COLO668 (cell line): ENCODE results near the gene PROM2.

Source experiments
- DNase-seq: peaks from one replicate; lab custom pipeline; 2025; ENCODE audit not compliant: unreplicated experiment; lab: John Stamatoyannopoulos, UW

The PROM2 gene

DNA sequence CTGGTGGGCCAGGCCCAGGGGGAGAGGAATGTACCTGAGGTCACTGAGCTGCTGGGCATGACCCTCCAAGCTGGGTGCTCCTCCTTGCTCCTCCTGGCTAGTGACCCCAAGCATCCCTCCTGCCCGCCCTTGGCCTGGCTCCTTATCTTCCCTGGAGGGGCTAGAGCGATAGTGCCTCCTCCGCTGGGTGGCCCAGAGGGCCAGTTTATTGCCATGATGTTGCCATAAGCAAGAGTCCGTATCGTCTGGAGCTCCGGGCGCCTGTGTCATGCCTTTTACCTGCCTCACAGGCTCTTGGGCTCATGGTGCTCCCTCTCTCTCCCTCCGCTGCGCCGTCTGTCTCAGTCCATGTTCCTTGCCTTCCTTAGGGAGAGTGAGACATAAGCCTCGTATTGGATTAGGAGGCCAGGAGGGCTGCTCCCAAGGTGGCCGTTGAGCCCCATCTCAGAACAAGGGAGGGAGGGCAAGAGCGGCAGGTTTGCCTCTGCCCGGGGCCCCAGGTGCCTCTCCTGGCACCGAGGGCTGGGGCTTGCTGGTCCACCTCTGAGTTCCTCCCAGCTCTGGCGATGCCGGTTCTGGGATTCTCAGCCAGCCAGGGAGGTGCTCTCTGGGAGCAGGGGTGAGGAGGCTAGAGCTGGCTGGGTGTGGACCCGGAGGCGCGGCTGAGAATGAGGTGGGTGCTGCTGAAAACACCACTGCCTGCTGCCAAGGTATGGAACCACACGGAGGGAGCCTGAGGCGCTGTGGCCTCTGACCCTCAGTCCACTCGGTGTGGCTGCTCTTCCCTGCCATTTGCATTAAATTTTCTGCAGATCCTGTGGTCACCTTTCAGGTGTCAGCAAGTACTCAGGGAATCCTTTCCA, 45.5 kb downstream of the PROM2 start:
- DNase-seq = no peak

DNA sequence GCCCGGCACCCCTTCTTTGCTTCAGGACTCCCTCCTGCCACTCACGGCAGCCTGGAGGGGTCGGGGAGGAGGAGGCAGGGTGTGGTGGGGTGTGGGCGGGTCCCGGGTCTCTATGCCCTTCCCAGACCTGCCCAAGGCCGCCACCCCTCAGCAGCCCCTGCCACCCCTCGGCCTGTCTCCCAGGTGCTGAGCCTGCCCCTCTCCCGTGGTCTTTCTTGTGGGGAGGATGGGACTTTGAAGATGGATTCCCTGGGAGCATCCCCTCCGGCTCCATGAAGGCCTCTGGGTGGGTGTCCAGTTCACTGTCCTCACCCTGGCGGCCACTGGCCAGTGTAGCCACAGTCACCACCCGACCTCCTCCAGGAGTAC, 46.1 kb downstream of the PROM2 start:
- DNase-seq = no peak

DNA sequence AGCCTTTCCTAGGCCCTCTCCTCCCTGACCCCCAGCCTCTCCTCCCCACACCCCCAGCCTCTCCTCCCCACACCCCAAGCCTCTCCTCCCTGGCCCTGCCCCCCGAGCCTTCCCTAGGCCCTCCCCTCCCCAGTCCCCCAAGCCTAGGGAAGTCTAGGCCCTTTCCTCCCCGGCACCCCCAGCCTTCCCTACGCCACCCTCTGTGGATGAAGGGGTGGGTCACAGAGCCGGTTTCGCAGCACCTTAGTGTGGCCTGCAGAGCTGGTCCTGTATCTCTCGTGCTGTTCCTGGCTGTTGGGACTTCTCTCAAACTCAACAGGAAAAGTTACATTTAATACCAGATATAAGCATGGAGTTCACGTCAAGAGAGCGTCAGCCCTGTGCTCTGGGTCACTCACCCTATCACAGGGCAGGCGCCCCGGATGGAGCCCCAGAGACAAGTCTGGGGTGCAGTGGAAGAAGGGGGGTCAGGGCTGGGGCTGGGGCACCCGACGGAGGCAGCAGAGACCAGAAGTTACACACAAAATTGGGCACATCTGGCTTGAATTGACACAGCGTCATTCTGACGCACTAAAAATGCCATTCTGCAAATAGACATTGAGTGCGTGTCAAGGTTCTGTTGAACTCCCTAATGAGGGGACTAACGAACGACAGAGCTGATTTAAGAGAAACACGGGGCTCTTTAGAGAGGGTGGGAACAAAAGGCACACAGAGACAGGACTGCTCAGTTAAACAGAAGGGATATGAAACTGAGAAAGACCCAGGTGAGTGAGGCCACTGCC, 46.9 kb downstream of the PROM2 start:
- no peak for DNase-seq

DNA sequence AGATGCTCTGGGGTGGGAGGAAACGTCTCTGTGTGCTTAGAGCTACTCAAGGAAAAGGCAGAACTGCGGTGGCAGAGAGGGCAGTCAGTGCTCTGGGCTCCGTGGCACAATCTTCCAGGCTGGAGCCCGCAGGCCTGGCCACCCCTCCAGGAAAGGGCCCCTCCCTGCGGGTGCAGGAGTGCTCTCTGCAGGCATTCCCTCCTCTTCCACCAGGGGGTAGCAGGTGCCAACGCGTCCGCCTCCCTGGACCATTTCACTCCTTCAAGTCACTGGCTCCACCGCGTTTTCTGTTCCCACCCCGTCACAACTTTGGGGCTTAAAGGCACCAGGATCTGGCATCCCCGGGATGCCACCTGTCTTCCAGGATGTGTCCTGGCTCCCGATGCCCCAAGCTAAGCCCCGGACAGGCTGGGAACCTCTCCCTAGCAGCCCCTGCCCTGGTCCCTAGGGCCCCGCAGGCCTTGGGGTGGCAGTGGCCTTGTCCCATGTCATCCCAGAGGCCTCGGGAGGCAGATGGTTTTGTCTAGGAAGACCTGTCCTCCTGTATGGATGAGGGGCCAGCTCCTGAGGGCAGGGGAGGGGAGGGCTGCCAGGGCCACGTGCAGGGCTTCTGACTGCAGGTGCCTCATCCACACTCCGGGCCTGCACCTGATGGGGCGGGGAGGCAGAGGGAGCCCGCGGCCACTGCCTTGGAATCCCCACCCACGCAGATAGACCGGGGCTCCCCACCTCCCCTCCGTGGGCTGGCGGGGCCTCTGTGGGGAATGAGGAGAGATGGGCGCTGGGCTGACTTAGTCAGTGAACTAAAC, 49.3 kb downstream of the PROM2 start:
- peak; percentile 57 for DNase-seq

DNA sequence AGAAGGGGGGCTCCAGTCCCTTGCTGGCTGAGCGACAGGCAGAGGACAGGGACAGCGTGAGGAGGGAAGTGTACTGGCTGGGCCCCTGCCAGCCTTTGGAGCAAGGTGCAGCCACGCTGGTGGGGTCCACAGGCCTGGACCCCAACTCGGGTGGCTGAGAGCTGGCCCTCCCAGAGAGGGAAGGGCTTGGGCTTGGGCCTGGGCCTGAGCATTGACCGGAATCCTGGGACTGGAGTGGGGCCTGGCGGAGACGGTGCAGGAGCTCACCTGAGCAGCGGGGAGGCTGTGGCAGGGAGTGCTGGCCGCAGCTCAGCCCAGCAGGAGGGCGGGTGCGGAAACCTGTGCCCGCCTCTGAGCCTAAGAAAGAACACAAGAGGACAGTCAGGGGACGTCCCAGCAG, 50.8 kb downstream of the PROM2 start:
- no peak for DNase-seq

DNA sequence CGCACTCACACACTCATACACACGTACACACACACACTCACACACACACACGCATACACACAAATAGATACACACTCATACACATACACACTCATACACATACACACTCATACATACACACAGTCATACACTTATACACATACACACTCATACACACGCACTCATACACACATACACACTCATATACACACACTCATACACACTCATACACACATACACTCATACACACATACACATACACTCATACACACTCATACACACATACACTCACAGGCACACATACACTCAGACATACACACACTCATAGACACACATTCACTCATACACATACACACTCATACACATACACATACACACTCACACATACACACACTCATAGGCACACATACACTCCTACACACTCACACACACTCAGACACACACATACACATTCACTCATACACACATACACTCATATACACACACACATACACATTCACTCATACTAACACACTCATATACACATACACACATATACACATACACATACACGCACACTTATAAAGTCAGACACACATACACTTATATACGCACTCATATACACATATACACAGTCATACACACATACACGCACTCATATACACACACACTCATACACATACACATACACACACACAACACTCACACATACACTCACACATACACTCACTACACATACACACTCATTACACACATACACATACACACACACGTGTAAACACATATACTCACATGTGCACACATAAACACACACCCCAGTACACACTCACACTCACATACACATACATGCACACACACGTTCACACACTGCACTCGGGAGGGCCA, 51.6 kb downstream of the PROM2 start:
- no peak for DNase-seq

DNA sequence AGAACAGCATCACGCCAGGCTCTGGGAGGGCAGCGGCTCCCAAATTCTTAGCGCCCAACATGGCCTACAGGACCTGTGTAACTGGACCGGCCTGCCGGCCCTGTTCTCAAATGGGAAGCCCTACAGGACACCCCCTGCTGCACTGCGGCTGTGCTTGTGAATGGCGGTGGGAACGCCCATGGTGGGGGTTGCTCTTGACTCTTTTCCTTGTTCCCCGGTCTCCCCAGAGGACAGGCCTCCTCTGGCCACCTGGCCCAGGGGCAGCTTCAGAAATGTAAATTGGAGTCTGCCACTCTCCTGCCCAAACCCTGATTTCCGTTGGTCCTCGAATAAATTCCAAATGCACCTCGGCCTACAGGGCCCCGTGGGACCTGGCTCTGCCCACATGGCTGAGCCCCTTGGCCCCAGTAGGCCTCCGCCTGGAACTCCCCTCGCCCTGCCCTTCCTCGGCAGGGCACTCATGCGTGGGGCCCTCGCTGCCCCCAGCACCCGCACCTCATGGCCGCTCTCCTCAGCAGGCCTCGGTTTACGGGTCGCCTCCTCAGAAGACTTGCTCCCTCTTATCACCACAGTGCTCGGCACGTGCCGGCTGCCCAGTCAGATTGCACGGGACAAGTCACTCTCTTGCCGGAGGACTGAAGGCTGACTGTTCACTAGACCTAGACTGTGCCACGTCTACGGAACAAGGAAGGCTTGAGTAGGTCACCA, 52.3 kb downstream of the PROM2 start:
- no peak for DNase-seq

DNA sequence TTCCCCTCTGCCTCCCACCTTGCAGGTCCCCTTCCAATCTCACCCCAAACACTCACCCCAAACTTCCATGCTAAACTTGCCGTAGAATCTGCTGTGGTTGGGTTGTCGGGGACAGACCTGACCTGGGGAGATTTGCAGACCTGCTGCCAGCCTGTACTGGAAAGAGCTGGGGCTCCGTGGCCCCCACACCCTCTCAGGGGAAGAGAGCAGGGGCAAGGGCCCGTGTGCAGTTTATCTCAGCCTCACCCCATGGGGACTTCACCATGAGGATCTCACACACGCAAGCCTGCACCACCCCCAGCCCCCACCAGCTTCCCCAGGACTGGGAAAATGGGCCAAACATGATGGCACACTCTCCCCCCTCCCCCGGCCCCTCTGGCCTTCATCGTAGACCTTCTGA, 53.6 kb downstream of the PROM2 start:
- DNase-seq = no peak

DNA sequence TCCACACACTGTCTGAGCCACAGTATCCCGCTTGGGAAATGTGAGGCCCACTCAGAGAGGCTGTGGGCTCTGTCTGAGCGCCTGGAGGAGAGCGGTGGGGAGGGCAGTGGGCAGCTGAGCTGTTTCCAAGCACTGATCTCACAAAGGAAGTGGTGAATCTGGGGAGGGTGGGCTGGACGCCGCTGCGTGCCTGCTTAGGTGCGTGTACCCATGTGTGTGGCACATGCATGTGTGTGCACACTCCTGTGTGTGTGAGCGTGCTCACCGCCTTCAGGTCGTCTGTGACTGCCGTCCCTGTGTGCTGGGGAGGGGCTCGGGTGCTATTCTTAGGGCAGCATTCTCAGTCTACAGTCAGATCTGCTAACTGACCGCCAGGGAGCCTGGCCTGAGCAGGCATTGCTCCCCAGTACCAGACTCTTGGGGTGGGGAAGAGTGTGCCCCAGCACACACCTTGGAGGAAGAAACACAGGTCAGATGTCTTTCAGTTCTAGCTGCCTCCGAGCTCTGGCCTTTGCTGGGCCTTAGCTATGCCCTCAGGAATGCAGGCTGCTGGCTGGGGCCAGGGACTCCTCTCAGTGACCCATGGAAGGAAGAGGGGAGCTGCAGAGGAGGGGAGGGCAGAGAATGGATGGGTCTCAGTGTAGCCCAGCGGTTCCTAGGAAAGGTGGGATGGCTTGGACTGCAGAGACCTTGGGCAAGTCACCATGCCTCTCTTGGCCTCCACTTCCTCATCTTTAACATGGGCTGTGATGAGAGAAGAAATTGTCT, 54.3 kb downstream of the PROM2 start:
- no peak for DNase-seq

DNA sequence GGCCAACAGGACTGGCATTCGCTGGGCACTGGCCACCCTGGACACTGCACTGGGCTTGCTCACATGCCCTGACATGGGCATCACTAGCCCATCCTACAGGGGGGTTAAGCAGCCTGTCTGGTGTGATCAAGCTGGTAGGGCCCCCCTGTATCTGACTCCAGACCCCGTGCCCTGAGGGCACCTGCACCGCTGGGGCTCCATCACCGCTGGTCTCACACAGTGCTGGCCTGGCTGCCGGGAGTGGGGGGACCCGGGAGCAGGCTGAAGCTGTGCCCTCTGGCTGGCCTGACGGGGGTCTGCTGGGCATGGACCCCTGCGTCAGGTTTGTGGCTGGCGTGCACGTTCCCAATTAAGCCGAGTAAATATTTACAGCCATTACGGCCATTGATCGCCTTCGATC, 55.2 kb downstream of the PROM2 start:
- DNase-seq = no peak

DNA sequence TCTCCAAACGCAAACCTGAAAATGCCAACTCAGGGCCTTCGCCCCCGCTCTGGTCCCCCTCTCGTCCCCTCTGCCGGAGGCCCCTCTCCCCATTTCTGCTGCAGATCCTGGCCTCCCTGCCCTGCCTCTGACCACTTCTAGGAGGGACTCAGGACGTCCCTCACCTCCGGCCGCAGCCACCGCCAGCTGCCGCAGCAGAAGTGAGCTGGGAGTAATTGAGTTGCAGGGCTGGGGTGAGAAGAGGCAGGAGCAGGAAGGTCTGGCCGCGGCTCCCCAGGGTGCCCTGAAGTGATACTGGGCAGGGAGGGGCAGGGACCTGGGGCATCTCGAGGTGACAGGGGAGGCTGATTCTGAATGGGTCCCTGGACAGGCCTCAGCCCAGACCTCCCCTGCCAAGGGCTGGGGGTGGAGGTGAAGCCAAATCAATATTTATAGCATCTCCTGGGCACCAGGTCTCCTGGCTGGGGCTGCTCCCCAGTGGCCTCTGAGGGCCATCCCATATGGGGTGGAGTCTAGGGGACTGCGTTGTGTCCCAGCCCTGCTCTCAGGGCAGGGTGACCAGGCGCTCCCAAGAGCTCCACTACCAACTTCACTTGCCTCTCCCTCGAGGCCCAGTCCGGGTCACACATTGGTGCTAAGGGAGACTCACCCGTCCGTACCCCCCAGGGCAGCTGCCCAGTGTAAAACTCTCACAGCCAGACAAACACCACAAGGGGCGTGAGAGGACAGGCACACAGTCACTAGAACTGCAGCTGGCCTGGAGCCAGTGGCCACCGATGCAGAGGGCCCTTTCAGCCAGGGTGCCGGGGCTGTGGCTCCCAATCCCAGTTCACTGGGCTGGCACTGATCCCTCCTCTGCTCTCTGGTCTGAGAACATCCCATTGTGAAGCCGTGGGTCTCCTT, 55.9 kb downstream of the PROM2 start:
- no peak for DNase-seq

DNA sequence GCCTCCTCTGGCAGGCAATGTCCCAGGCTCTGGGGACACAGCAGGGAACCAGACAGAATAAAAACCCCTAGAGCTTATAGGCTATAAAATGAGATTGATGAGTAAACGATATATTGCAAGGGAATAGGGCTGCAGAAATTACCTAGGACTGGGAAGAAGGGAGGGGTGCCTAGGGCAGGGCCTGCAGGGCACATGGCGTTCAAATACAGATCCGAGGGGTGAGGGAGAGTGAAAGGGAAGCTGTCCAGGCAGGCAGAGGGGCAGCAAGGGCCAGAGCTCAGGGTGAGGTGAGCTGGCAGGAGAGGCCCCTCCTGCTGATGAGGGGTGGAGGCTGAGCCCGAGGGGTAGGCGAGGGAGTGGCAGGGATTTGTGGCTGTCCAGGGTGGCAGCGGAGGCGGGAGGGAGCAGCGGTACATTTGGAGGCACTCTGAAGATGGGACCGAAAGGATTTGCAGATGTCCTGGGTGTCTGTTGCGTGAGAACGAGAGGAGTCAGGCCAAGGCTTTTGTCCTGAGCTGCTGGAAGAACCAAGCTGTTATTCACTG, 56.6 kb downstream of the PROM2 start:
- no peak for DNase-seq

DNA sequence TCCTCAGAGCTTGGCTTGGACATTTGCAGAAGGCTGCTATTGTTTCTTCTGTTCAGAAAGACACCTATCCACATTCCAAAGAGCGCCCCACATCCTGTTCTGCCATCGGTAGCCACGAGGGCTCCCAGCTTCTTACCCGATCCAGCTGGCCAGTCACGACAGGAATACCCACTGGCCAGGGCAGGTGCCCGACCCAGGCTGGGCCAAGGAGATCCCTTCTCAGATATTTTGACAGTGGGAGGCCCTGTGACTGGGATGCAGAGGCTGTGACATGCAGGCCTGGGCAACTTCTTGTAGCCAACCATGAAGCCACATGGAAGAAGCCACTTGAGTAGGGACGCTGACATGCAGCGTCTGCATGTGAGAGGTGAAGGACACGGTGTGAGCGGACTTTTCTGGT, 57.4 kb downstream of the PROM2 start:
- DNase-seq = no peak

DNA sequence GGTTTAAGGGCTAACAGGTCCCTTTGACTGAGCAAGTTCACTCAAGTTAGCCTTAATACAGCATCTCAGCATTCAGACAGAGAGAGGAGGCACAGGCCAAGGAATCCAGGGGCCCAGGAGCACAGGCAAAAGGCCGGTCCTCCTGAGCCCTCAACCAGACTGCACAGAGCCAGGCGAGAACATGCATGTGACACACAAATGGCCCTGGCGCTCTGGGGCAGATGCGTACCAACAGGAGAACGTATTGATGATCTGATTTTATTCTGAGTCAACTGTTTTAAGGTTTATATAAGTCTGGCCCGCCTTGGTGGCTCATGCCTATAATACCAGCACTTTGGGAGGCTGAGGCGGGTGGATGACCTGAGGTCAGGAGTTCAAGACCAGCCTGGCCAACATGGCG, 57.8 kb downstream of the PROM2 start:
- no peak for DNase-seq

DNA sequence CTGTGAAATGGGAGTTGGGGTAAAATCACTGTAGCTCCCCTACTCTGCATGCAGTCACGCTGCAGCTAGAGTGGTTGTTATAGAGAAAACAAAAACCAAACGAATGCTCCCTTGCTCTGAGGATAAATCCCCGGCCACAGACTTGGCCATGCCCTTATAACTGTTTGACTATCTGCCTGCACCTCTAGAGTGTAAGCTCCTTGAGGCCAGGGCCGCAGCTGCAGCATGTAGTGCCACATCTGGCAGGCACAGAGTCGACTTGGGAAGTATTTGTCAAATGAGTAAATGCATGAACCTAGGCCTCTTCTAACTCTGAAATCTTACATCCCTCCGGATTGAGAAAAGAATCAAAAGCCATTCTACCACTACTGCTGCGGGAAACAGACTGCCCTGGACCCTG, 58.8 kb downstream of the PROM2 start:
- no peak for DNase-seq

DNA sequence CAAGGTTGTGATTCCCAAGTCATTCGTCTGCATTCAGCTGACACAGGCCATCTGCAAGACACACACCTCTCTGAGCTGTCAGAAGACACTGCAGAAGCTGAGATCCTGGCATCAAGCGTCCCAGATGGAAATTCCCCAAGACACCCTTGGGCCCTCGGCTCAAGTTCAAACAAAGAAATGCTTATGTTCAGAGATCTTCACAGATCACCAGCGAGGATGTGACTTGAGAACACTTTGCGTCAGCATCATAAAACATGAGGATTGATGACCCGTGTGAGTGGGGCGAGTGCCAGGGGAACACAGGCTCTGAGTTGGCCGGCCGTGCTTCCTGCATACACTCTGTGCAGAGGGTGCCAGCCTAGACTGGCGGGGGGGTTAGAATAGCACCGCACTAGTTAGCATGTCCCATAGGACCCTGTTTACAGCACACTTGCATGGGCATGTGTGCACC, 59.7 kb downstream of the PROM2 start:
- DNase-seq = no peak

DNA sequence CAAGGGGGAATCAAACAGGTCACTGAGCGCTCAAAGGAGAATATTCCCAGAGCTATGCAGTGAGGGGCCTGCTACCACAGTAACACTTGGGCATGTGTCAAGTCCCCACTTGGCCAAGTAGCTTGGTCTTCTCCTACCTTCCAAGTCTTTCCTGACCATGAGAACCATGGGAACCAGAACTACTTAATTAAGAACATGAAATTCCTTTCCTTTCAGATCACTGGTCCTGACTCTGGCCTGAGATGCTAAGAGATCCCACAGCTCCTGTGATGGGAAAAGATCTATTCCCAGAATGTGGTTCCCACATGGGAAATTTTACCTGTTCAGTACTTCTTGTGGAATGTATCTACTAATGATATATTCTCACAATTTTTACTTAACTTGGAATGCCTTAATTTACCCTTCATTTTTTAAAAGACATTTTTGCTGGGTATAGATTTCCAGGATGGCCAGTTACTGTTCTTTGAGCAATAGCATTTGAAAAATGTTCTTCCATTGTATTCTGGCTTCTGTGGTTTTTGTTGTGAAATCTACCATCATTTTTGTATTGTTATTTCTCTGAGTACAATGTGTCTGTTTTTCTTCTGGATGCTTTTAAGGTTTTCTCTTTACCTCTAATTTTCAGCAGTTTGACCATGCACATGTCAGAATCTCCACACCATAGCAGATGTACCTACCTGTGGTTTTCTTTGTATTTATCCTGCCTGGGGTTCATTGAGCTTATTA, 60.8 kb downstream of the PROM2 start:
- no peak for DNase-seq
